GM18909 (cell line): ENCODE measurements around the gene DHODH.

Experiments used
- ATAC-seq: cut with Tn5 transposase; IDR thresholded peaks from one replicate; pipeline ENCODE4 v1.9.1; 2021; ENCODE audit warnings: mild to moderate bottlenecking; ENCODE audit not compliant: unreplicated experiment, poor library complexity

DHODH gene

GRCh38 chr16:72013389-72013788, 4.8 kb downstream of the DHODH start:
- ATAC-seq = no peak

GRCh38 chr16:72013888-72014581, 5.5 kb downstream of the DHODH start:
- no peak for ATAC-seq

DNA sequence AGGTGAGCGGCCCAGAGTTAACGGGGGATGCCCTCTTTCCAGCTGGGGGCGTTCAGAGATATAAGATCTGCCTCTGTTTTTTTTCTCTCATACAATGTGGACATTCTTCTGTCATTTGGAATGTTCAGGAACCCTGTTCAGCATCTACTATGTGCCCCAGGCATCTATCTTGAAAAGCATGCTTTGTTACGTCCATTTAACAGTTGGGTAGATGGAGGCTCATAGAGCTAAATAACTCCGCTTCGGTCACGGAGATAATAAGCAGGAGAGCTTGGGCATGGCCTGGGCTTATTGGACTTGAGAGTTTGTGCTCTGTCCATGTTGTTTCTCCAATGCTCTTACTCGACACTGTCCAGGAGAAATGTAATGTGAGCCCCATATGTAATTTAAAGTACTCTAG, 6.1 kb downstream of the DHODH start:
- ATAC-seq = no peak

DNA sequence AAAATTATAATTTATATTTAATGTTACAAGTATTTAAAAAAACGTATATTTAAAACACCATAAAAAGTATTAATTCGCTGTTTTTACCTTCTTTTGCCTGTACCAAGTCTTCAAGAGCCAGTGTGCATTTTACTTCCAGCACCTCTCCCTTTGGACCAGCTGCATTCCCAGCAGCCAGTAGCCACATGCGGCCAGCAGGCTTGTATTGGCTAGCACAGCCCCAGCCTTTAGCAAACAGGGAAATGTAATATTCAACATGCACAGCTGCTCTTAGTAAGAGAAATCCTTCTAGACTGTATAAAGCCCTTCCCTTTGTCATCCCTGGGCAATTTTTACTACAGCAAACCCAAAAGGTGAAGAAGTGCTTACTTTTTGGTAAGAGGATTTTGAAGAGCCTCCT, 6.6 kb downstream of the DHODH start:
- no peak for ATAC-seq

DNA sequence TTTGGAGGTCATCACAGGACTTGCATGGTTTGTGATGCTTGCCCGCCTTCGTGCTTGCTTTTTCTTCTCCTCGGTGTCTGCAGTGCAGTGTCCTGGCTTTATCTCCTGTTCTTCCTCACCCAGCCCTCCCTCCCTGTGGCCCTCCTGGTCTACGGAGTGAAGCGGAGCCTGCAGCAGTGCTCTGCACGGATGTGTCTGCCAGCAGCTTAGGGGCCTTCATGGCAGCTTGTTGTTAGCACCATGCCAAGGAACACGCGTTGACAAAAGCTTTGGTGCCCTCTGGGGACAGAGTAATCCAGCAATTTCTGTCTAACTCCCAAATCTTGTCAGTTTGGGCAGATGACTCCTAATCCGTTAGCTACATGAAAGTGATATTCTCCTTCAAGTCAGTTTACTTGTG, 9.9 kb downstream of the DHODH start:
- ATAC-seq = no peak

DNA sequence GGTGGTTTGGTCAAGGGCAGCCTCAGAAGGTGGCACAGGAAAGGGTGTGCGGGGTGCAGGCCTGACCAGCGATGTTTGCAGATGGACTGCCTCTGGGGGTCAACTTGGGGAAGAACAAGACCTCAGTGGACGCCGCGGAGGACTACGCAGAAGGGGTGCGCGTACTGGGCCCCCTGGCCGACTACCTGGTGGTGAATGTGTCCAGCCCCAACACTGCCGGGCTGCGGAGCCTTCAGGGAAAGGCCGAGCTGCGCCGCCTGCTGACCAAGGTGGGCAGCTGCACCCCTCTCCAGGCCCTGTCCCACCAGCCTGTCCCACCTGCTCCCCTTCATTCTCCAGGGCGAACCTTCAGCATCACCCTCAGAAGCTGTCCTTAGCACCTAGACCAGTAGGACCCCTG, 12.5 kb downstream of the DHODH start:
- no peak for ATAC-seq

GRCh38 chr16:72022127-72022526, 13.6 kb downstream of the DHODH start:
- ATAC-seq = no peak

- ATAC-seq = no peak
These were observed 15.4 kb downstream of the DHODH start for GRCh38 chr16:72023962-72024361.

- ATAC-seq = no peak
These were observed 16.4 kb downstream of the DHODH start for GRCh38 chr16:72024862-72025382.

GRCh38 chr16:72025404-72026114, 17.0 kb downstream of the DHODH start:
- no peak for ATAC-seq

DNA sequence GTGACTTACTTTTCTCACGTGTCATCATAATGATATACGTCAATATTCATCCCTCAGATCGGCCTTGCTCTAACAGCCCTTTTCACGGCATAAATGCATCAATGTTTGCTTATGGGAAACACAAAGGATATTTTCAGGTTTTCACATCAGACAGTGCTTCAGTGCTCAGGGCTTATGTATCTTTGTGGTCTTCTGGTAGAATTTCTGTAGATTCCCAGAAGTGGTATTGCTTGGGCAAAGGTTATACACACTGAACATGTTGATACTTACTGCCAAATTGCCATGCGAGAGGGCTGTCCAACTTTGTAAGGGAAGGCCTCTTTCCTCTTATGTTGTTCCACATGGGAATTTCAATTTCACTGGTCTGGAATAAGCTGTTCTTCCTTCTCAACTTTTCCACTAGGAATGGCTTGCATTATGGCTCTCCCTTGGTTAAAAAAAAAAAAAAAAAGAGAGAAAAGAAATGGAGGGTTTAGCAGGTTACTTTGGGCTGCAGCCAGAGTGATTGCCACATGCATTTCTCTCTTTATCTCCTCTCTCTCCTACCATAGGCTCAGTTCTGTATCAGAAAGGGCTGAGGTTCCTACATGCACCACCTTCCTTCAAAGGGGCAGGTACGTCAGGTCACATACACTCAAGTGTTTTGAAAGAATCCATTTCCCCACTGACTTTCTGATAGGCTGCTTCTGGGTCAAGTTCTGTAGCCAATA, 19.3 kb downstream of the DHODH start:
- ATAC-seq = no peak

DNA sequence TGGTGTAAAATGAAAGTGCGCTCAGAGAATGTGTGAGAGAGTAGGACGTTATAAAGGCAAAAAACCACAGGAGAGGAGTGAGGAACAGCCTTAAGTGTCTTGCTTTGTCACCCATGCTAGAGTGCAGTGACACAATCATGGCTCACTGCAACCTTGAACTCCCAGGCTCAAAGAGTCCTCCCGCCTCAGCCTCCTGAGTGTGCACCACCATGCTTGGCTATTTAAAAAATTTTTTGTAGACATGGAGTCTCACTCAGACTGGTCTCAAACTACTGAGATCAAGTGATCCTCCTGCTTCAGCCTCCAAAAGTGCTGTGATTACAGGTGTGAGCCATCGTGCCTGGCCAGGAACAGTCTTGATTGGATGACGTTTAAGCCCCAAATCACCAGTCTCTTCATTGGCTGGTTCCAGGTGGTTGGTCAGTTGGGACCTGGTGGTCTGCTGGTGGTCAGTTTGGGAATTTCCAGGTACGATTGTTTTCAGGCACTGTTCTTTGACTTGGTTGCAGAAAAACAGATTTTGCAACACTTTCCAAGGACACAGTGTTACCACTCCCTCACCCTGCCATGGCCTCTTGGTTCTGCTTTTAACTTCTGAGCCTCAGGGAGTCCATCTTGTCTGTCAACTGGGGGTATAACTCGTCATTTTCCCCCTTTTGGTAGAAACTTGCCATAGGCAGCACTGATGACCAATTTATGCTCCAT, 21.2 kb downstream of the DHODH start:
- ATAC-seq = no peak

DNA sequence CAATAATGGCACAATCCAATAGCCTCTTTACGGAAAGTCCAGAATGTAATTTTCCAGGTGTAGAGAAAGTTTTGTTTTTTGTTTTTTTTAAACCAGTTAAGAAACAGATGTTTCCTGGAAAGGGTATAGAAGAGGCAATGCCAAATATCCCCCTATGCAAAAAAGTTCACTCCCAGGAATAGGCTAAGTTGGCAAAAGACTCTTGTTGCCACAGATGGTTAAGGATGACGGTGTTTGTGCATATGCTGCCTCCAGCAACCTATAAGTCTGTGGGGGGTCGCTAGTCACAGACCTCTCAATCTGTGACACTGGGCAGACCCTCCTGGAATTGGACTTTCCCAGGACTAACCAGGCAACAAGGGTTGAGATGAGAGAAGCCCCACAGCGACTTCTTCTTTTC, 24.9 kb downstream of the DHODH start:
- ATAC-seq = no peak

DNA sequence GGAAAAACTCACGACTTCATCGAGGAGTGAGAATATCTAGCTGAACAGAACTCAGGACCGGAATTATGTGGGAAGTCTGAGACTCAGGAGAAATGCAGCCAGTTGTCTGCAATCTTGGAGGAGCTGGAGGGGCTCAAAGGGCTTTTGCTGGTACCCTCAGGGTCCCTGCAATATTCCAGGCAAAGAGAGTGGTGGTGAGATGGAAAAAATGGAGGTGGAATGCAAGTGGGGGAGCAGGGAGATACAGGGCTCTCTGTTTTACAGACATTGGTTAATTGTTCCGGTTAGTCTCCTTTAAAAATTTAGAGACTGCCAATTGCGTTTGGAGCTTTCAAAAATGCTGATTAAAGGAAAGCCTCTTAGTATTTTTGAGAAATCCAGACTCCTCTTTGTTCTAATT, 27.6 kb downstream of the DHODH start:
- no peak for ATAC-seq

GRCh38 chr16:72042157-72042660, 33.7 kb downstream of the DHODH start:
- no peak for ATAC-seq

GRCh38 chr16:72043058-72043457, 34.5 kb downstream of the DHODH start:
- no peak for ATAC-seq

- no peak for ATAC-seq
These were observed 35.0 kb downstream of the DHODH start for GRCh38 chr16:72043539-72043938.

GRCh38 chr16:72044296-72044695, 35.8 kb downstream of the DHODH start:
- no peak for ATAC-seq

DNA sequence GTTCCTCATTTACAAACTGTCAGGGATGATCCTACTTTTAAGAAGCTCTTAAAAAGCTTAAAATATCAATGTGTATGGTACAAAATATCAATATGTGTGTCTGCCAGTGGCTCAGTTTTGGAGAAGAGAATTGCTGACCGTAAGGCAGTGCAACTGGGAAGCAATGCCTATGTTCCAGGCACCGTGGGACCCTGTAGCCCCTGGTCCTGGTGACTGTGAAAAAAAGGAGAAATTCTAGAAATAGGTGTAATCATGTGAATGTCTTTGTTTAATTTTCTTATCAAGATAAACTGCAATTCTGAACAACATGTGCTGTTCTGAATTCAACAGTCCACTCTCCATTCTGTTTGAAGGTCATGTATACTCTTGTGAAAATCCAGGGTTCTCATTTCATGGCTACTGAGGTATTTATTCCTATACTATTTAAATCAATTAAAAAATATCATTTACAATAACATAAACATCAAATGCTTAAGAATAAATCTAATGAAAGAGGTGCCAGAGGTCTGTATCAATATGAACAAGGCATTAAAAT, 36.3 kb downstream of the DHODH start:
- no peak for ATAC-seq

DNA sequence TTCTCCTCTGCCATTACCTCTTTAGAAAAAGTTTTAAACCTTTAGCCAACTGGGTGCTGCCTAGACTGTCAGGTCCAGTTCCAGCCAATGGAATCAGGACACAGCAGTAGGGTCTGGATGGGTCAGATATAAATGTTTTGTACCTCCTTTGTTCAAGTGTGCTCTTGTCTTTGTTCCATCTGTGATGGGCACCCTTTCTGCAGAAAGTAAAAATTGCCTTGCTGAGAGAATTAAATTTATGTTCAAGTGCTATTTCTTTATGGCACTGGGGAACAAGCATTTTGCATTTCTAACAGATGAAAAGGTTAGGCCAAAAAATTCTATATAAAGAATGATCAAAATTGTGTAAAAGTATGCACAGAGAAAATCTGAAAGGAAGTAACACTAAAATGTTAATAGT, 40.6 kb downstream of the DHODH start:
- ATAC-seq = no peak
